ENCODE results near the gene SAMD10.
"Not testable (repeated sequence)": the region's sequence is repeated elsewhere in the genome, so short reads cannot be mapped to it uniquely, and the experiment has no call there.

The SAMD10 gene

GRCh38 chr20:63961664-63962425, 17.6 kb downstream of the SAMD10 start:
- peaks cover 36% of the 10 kb centered on the region for H3K36me3 ChIP-seq (ENCODE audit: control insufficient read depth, insufficient read depth, low read length)

GRCh38 chr20:63960654-63961621, 18.5 kb downstream of the SAMD10 start:
- Histone ChIP-seq H3K4me1 (ENCODE audit: control insufficient read depth, insufficient read depth, low read length) (peaks cover 25% of the 10 kb centered on the region), H3K36me3 (ENCODE audit: control insufficient read depth, insufficient read depth, low read length) (peaks cover 27% of the 10 kb centered on the region)
- H3K9me3 ChIP-seq (ENCODE audit: control insufficient read depth, low read length); H3K27me3 ChIP-seq (ENCODE audit: control insufficient read depth, insufficient read depth, low read length, poor library complexity, severe bottlenecking); H3K4me3 ChIP-seq (ENCODE audit: insufficient read depth, low read depth, low read length); H3K27ac ChIP-seq (ENCODE audit: insufficient read depth, low read depth, low read length, poor library complexity, severe bottlenecking): not testable (repeated sequence)
- WGBS, 2 experiments: 94 to 95% methylated on average over 15 of the region's 15 CpGs

More at GRCh38 chr20:63961664-63962425, 17.6 kb downstream of the SAMD10 start:
- H3K27me3 ChIP-seq (ENCODE audit: control insufficient read depth, insufficient read depth, low read length, poor library complexity, severe bottlenecking): no peaks in the 10 kb centered on the region
- no peak overlapping the region for H3K27ac ChIP-seq (ENCODE audit: insufficient read depth, low read depth, low read length, poor library complexity, severe bottlenecking)
- H3K9me3 ChIP-seq (ENCODE audit: control insufficient read depth, low read length): no peaks in the 10 kb centered on the region
- WGBS, 2 experiments: 95 to 96% methylated on average over 26 of the region's 26 CpGs
- H3K4me3 ChIP-seq (ENCODE audit: insufficient read depth, low read depth, low read length): no peak overlapping the region
- peaks cover 25% of the 10 kb centered on the region for H3K4me1 ChIP-seq (ENCODE audit: control insufficient read depth, insufficient read depth, low read length)

- 87 to 91% methylated on average over 17 of the region's 17 CpGs for WGBS, 2 experiments
- Histone ChIP-seq H3K27me3 (ENCODE audit: control insufficient read depth, insufficient read depth, low read length, poor library complexity, severe bottlenecking) (no peaks in the 10 kb centered on the region), H3K9me3 (ENCODE audit: control insufficient read depth, low read length) (no peaks in the 10 kb centered on the region), H3K4me3 (ENCODE audit: insufficient read depth, low read depth, low read length) (no peak overlapping the region), H3K27ac (ENCODE audit: insufficient read depth, low read depth, low read length, poor library complexity, severe bottlenecking) (no peak overlapping the region), H3K36me3 (ENCODE audit: control insufficient read depth, insufficient read depth, low read length) (peaks cover 27% of the 10 kb centered on the region), H3K4me1 (ENCODE audit: control insufficient read depth, insufficient read depth, low read length) (peaks cover 25% of the 10 kb centered on the region)
These were observed 19.8 kb downstream of the SAMD10 start for GRCh38 chr20:63959699-63960075.

GRCh38 chr20:63958964-63959698, 20.3 kb downstream of the SAMD10 start:
- Histone ChIP-seq H3K4me3 (ENCODE audit: insufficient read depth, low read depth, low read length) (no peak overlapping the region), H3K27me3 (ENCODE audit: control insufficient read depth, insufficient read depth, low read length, poor library complexity, severe bottlenecking) (no peaks in the 10 kb centered on the region), H3K36me3 (ENCODE audit: control insufficient read depth, insufficient read depth, low read length) (peaks cover 22% of the 10 kb centered on the region), H3K9me3 (ENCODE audit: control insufficient read depth, low read length) (no peaks in the 10 kb centered on the region), H3K27ac (ENCODE audit: insufficient read depth, low read depth, low read length, poor library complexity, severe bottlenecking) (no peak overlapping the region), H3K4me1 (ENCODE audit: control insufficient read depth, insufficient read depth, low read length) (peaks cover 25% of the 10 kb centered on the region)
- WGBS, 2 experiments: 63 to 72% methylated on average over 10 of the region's 10 CpGs

GRCh38 chr20:63958471-63958870, 21.0 kb downstream of the SAMD10 start:
- Histone ChIP-seq H3K27ac (ENCODE audit: insufficient read depth, low read depth, low read length, poor library complexity, severe bottlenecking) (no peak overlapping the region), H3K36me3 (ENCODE audit: control insufficient read depth, insufficient read depth, low read length) (peaks cover 15% of the 10 kb centered on the region), H3K27me3 (ENCODE audit: control insufficient read depth, insufficient read depth, low read length, poor library complexity, severe bottlenecking) (no peaks in the 10 kb centered on the region), H3K9me3 (ENCODE audit: control insufficient read depth, low read length) (no peaks in the 10 kb centered on the region), H3K4me3 (ENCODE audit: insufficient read depth, low read depth, low read length) (no peak overlapping the region), H3K4me1 (ENCODE audit: control insufficient read depth, insufficient read depth, low read length) (peaks cover 25% of the 10 kb centered on the region)
- 63 to 73% methylated on average over 4 of the region's 4 CpGs for WGBS, 2 experiments

GRCh38 chr20:63957690-63958441, 21.6 kb downstream of the SAMD10 start:
- Histone ChIP-seq H3K4me1 (ENCODE audit: control insufficient read depth, insufficient read depth, low read length) (peaks cover 25% of the 10 kb centered on the region), H3K9me3 (ENCODE audit: control insufficient read depth, low read length) (no peaks in the 10 kb centered on the region), H3K27ac (ENCODE audit: insufficient read depth, low read depth, low read length, poor library complexity, severe bottlenecking) (no peak overlapping the region), H3K36me3 (ENCODE audit: control insufficient read depth, insufficient read depth, low read length) (peaks cover 11% of the 10 kb centered on the region), H3K4me3 (ENCODE audit: insufficient read depth, low read depth, low read length) (no peak overlapping the region), H3K27me3 (ENCODE audit: control insufficient read depth, insufficient read depth, low read length, poor library complexity, severe bottlenecking) (no peaks in the 10 kb centered on the region)
- WGBS, 2 experiments: 49 to 54% methylated on average over 13 of the region's 13 CpGs

- WGBS, 2 experiments: 4% methylated on average over 28 of the region's 28 CpGs
- Histone ChIP-seq H3K4me1 (ENCODE audit: control insufficient read depth, insufficient read depth, low read length) (peaks cover 25% of the 10 kb centered on the region), H3K27ac (ENCODE audit: insufficient read depth, low read depth, low read length, poor library complexity, severe bottlenecking) (peak overlapping the region; percentile 66)
These were observed 22.3 kb downstream of the SAMD10 start for GRCh38 chr20:63957004-63957689.

GRCh38 chr20:63956664-63957003, 22.8 kb downstream of the SAMD10 start:
- 0 to 5% methylated on average over 10 to 15 of the region's 15 CpGs for WGBS, 2 experiments
- H3K27me3 ChIP-seq (ENCODE audit: control insufficient read depth, insufficient read depth, low read length, poor library complexity, severe bottlenecking): no peaks in the 10 kb centered on the region
- no peaks in the 10 kb centered on the region for H3K9me3 ChIP-seq (ENCODE audit: control insufficient read depth, low read length)
- H3K4me3 ChIP-seq (ENCODE audit: insufficient read depth, low read depth, low read length): peak overlapping the region; percentile 46
- H3K36me3 ChIP-seq (ENCODE audit: control insufficient read depth, insufficient read depth, low read length): peaks cover 6% of the 10 kb centered on the region
- peaks cover 27% of the 10 kb centered on the region for H3K4me1 ChIP-seq (ENCODE audit: control insufficient read depth, insufficient read depth, low read length)
- H3K27ac ChIP-seq (ENCODE audit: insufficient read depth, low read depth, low read length, poor library complexity, severe bottlenecking): no peak overlapping the region

More at GRCh38 chr20:63957004-63957689, 22.3 kb downstream of the SAMD10 start:
- Histone ChIP-seq H3K36me3 (ENCODE audit: control insufficient read depth, insufficient read depth, low read length) (peaks cover 9% of the 10 kb centered on the region), H3K4me3 (ENCODE audit: insufficient read depth, low read depth, low read length) (peak overlapping the region; percentile 46), H3K9me3 (ENCODE audit: control insufficient read depth, low read length) (no peaks in the 10 kb centered on the region), H3K27me3 (ENCODE audit: control insufficient read depth, insufficient read depth, low read length, poor library complexity, severe bottlenecking) (no peaks in the 10 kb centered on the region)
